GM18870 (cell line): ENCODE data around the gene CHRM4.

Experiments
- ATAC-seq: cut with Tn5 transposase; IDR thresholded peaks from one replicate; pipeline ENCODE4 v1.9.1; 2021; ENCODE audit warnings: moderate library complexity; ENCODE audit not compliant: unreplicated experiment

Gene CHRM4

DNA sequence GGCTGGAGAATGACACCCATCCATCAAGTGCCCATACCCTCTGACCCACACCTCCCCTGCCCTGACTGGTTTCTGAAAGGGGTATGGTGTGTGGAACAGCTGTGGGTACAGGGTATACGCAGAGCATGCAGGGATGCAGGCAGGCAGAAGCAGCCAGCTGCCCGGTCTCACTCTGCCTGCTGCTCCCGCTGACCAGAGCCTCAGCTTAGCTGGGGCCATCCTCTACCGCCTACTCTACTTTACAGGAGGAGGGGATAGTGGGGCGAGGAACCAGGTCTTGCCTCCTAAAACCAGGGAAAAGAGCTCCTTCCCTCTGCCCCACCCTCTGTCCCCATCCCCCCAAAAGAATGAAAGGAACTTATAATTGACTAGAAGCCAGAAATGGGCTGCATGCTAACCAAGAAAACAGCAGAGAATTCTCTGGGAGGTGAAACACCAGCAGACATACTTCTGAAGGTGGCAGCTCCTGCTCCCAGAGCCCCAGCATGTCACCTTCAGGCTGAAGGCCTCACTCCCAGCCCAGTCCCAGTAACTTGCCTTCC is 13.0 kb upstream of the CHRM4 start:
- ATAC-seq = no peak

DNA sequence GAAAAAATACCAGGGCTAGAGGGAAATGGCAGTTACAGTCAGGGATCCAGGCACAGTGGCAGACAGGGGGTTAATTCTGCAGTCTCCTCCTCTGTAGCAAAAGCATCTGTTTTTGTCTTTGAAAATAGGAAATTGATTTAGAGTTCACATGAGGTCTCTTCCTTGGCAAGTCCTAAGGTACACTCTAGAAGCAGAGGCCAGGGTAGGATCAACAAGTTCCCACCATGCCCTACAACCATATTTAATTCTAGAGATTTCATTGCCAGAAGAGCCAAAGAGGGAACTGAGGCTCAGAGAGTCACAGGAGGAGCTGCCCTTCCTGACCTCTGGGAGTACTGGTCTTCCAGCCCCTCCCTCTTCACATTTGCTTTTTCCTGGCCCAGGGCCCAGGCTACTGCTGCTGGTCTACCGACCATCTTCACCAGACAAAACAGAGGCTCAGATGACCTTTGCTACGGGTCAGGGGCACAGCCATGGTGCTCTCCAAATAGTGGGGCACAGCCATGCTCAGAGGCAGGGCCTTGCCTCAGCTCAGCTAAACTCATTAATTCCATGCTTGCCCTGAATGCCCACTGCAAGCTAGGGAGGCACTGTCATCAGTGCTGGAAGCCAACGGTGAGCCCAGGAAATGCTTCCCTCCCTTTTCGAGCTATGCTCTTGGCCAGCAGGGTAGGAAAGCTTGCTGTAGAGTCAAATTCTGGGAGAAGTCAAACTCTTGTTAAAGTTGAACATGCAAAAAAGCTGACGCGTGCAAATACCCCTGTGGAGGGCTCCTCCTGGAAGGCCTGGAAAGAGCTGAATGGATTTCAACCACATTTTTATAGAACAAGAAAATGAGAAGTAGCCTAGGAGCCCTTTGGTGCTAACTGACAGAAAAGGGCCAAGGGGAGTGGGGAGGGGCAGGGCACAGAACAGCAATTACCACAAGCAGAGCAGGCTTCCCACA is 11.7 kb upstream of the CHRM4 start:
- ATAC-seq = no peak

DNA sequence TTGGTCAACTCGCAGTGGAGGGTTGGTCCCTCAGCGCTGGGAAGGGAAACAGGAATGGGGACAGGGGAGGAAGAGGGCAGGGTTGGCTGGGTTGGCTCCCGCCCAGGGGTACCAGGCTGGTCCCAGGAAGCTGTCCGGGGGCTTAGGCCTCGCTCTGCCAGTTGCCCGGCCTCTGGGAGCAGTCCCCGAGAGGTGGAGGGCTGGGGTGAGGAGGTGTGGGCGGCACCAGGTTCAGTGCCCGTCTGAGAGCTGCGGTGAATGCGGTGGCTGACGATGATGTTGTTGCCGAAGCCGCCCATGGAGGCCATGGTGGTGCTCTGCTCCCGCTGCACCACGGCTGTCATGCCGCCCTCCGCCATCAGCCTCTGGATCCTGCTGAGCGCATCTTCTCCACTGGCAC is 6.0 kb upstream of the CHRM4 start:
- ATAC-seq = no peak

DNA sequence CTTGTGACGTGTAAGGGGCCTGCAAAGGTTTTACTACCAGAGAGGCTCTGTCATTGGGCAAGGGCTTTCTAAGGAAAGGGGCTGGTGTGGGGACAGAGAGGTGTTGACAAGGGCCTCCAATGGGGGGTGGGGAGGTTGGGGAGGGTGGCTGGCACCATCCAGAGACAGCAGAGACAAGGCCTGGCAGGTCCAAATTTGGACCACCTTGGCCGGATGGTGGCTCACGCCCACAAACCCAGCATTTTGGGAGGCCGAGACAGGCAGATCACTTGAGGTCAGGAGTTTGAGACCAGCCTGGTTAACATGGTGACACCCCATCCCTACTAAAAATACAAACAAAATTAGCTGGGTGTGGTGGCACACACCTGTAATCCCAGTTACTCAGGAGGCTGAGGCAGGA is 2.2 kb upstream of the CHRM4 start:
- ATAC-seq = no peak

DNA sequence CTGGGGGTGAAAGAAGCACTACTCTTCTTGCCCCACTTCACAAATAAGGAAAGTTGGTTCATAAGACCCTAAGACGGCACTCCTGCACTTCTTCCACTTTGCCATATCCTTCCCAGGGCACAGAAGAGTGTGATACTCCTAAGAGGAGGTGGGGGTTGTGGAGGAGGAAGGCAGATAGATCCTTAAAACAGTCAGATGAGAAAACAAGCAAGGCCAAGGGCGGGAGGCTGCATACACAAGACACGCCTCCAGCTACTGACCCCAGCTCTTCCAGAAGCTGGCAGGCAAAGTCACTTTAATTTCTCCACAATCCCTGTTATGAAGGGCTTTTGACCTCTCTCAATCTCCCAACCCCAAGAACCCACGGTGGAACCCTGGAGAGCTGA is 1.6 kb upstream of the CHRM4 start:
- ATAC-seq = no peak

DNA sequence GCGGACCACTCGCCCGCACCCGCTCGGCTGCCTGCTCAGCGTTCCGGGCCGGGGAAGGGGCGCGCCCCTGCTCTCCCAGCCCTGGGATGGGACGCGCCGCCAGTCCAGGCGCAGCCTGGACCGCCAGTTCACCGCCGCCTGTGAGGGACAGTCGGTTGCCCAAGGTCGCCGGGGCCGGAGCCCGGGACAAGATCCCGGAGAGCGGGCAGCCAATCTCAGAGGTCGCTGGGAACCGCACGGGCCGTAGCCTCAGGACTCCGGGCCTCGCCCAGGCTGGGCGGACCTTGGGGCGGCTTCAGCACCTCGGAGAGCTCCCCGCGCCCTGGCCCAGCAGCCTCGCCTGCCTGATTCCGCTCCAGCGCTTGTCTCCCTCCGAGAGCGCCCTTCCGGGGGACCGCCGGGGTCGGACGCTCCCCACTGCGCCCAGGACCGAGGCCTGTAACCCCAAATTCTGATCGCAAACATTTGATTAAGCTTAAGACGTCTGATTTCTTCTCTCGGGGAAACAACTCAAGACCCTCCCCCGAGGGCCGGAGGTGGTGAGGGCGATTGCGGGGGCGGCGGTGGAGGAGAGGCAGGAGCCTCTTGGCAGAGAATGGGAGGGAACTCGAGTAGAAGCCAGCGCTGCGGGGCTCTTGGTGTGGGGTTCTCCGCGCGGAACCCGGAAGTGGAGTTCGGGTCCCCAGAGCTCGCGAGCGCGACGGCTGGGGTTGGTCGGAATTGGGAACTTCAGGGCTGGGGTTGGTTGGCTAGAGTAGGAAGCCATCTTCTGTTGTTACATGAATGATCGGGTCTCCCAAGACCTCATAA is 1.1 kb upstream of the CHRM4 start:
- no peak for ATAC-seq

DNA sequence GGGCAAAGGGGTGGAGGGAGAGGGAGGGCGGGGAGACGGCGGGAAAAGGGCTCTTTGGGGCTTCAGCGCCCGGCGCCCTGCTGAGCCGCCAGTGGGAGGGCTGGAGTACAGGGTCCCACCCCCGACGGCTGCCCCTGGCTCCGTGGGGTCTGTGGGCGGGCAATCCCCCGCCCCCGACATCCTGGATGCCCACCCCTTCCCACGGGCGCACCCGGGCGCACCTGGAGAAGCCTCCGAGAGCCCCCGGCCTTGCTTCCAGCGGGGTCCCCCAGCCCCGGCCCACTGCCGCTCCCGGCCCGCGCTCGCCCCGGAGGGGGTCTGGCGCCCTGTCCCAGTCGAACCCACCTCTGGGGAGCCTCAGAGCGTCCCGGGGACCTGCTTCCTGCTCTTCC is 394 bp downstream of the CHRM4 start:
- ATAC-seq = no peak

DNA sequence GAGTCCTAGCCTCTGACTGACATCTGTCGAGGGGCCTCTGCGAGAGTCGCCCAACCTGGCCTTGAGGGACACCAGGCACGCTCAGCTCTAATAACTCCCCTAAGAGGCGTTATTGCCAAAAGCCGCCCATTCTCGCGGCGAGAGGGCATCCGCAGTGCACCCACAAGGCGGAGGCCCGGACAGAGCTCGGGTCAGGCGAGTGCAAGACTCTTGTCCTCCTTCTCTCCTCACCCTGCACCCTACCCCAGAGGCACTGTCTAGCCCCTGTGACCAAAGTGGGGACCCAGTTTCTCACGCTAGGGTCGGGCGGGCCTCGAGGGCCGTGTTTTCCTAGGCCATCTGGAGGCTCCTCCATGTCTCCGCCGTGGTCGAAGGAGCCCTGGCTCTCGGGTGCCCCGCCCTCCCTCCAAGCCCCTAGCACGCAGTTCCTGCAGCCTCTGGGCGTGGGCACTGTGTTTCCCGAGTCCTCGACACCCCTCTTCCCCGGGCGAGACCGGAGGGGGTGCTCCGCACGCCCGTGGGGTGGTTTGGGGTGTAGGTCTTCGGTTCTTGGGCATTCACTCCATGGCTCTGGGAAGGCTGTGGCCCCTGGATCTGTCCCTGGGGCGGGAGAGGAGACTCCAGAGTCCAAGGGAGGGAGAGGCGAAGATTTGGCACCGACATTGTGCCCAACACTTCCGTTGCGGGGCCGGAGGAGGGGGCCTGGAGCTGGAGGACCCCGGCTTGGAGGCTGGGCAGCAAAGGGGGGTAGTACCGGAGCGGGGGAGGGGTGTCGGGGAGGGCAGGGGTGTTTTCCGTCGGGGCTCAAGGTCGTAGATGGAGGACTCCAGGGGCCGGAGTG is 1.0 kb downstream of the CHRM4 start:
- ATAC-seq = no peak

DNA sequence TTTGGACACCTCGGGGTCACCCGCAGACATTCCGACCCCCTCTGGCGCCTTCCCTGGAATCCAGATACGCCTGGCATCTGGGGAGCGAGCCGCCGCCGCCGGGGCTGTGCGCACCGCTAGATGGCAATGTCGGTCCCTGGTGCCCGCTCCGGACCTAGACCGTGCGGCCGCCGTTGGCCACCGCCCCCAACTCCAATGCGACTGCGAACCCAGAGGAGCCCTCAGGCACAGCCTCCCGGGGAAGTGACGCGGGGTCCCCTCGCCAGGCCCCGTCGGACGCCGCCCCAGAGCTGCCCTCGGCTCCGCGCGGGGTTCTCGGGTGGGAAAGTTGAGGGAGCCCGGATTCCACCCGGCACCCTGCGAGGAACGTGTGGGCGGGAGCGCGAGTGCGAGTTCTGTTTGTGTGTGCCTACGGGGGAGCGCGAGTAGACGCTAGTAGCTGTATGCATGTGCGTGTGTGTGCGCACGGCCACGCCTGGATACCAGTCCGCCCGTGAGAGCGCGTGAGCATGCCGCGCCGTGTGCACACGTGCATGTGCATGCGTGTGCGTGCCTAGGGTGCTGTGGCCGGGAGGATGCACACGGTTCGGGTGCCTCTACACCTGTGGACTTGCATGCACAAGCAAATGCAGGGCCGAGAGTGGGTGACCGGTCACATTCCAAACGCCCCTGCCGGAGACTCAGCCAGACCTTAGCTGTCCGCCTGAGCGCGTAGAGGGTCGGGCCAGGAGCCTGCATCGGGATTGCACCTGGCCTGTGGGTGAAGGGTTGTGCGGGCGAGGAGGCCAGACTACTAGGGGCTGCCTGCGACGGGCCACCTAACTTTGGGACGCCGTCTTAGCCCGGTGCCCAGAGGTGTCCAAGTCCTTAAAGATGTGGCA is 1.9 kb downstream of the CHRM4 start:
- ATAC-seq = no peak

DNA sequence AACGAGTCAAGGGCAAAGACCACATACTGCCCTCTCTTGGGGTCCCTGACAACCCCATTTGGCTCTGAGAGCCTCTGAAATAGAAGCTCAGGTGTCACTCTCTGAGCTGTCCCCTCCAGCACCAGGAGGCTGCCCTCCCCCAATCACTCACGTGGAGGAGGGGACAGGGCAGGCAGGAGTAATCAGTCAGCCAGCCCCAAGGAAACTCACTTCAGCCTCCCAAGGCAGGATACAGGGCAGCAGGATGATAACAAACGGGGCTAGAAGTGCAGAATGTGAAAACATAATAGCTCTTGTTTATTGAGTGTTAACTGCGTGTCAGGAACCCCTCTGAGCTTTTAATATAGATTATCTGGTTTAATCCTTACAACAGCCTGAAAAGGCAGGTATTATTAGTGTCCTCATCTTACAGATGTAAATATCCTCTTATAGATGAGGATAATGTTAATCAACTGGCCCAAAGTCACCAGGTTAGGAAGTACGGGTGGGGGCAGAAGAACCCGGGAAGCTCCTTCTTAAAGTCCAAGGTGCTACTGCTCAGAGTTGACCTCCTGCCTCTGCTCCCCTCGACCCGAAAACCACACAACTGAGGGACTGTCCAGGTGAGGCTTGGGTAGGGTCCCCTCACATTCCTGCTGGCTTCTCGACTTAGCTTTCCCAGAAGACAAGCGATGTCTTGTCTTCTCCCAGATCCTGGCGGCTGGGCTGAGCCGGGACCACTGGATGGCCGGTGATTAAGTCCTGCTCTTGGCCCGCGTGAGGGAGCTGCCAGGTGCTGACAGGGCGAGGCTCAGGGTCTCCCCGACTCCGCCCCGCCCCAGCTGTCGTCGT is 2.7 kb downstream of the CHRM4 start:
- ATAC-seq = no peak

DNA sequence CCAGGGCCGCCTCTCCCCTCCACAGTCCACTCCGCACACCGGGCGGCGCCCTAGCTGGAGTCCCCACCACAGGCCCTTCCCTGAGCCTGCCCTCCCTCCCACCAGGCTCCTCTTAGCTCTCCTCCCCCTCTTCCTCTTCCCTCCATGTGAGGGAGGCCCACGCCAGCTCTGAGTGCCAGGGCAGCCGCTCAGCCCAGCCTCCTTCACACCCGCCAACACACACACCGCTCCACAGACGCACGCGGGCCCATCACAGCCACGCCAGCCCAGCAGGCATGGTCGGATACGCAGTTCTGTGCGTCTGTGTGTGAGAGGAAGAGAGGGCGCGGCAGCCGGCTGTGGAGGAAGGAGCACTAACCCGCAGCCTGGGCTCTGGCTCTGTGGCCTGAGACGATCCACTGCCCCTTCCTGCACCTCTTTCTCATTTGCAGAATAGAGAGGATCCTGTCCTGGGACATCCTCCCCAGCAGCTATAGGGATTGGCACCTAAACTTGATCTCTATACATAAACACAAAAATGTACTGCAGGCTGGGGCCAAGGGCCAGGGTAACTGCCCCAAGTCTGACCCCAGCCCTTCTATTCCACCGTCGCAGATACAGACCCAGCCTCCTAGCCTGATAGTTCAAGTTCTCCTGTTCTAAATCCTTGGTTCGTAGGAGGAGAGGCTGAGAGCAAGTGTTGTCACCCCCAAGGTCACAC is 3.5 kb downstream of the CHRM4 start:
- no peak for ATAC-seq

DNA sequence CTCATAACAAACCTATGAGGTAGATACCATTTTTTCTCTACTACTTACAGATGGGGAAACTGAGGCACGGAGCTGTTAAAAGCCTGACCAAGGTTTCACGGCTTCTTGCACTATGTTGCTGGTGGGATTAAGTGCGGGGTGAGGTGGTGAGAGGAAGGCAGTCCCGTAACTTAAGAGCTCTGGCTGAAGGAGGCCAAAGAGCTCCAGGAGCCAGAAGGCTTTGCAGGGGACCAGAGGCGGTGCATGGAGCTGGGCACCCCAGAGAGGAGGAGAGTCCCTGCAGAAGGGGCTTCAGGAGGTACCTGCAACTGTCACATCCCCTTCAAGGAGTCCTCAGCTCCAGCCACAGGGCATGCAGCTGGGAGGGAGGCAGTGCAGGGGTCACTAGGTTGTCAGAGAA is 4.1 kb downstream of the CHRM4 start:
- no peak for ATAC-seq

DNA sequence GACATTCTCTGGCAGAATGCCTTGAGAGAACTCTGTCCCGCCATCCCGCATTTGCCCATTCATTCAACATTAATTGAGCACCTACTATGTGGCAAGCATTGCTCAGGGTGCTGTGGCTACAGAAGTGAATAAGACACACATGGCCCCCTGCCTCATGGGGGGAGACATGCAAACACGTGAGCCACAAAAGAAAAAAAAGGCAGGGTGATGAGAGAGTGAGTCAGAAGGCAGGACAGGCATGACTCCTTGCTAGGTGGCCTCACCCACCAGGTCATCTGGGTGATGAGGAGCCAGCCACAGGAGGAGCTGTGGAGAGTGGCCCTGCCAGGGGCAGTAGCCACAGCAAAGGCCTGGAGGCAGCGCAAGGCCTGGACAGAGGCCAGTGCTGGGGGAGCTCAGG is 4.9 kb downstream of the CHRM4 start:
- ATAC-seq = no peak

DNA sequence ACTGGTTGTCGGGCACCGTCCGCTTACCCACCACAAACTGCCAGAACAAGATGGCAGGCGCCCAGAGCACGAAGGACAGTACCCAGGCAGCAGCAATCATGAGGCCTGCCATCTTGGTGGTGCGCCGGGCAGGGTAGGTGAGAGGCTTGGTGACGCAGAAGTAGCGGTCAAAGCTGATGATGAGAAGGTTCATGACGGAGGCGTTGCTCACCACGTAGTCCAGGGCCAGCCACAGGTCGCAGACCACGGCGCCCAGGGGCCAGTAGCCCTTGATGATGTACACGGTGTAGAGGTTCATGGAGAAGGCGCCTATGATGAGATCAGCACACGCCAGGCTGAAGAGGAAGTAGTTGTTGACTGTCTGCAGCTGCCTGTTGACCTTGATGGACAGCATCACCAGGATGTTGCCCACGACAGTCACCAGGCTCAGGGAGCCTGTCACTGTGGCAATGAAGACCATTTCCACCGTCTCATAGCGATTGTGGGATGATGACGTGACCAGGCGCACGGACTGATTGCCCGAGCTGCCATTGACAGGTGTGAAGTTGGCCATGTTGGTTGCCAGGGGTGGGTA is 5.5 kb downstream of the CHRM4 start:
- ATAC-seq = no peak

DNA sequence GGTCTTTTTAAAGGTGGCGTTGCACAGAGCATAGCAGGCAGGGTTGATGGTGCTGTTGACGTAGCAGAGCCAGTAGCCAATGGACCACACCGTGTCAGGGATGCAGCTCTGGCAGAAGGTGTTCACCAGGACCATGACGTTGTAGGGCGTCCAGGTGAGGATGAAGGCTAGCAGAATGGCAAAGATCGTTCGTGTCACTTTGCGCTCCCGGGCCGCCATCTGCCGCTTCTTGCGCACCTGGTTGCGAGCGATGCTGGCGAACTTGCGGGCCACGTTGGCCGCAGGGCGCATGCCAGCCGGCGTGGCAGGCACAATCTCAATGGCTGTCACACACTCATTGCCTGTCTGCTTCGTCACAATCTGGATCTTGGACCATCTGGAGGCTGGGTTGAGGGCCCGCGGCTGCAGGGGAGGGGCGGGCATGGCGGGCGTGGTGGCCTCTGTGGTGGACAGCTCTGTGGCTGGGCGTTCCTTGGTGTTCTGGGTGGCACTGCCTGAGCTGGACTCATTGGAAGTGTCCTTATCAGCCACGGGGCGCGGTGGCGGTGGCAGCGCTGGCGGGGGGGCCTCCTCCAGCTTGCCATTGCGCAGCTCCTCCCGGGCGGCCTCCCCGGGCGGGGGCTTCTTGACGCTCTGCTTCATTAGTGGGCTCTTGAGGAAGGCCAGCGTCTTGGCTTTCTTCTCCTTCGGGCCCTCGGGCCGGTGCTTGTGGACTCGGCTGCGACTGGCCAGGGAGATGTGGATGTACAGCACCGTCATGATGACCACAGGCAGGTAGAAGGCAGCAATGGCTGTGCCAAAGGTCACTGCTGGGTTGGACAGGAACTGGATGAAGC is 6.2 kb downstream of the CHRM4 start:
- ATAC-seq = no peak

DNA sequence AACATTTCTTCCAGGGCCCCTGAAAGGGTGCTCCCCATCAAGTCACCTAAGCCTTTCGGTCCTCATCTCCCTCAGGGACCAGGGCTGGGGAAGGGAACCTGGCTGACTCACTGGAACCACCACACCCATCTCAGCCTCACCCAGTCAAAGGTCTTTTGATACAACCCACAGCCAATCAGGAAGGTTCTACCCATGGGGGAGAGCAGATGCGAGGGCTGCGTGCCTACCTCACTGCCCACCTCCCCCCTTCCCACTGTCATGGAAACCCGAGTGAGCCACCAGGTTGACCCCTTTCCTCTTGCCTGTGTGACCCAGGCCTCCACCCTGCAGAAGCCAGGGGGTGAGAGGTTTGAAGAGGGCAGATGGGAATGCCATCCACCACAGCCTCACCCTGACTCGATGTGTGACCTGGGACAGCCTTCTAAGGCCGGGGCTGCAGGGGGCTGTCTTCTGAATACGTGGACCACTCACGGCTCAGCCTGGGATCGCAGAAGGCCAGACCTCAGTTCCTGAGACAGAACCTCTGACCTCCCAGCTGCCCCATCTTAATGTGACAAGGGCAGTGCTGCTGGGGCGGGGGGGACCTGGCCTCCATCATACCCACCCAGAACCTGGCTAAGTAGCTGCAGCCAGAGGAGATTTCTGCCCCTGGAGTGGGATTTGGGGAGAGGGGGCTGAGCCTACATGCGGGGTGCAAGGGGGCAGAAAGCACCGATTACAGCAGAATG is 7.4 kb downstream of the CHRM4 start:
- no peak for ATAC-seq

DNA sequence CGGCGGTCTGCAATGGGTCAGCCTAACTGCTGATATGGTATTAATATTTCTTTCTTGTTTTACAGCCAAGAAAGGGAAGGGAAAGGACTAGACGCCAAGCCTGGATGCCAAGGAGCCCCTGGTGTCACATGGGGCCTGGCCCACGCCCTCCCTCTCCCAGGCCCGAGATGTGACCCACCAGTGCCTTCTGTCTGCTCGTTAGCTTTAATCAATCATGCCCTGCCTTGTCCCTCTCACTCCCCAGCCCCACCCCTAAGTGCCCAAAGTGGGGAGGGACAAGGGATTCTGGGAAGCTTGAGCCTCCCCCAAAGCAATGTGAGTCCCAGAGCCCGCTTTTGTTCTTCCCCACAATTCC is 8.2 kb downstream of the CHRM4 start:
- no peak for ATAC-seq
